ENCODE results near the gene CNOT3. TPM values are rescaled to one million over a fixed set of nuclear protein-coding genes. Genes with fewer than 3 reads are reported as not detected.
"Not testable (repeated sequence)": the region's sequence is repeated elsewhere in the genome, so short reads cannot be mapped to it uniquely, and the experiment has no call there.

The CNOT3 gene
- total RNA-seq, 1 donor, result 6.2 TPM

- DNase-seq (ENCODE audit: insufficient read length, low spot score, missing footprints), result no peak
- peaks cover 6% of the 10 kb centered on the region for H3K27me3 ChIP-seq (ENCODE audit: insufficient read depth, low read length)
- H2AFZ ChIP-seq (ENCODE audit: low read length), result no peak overlapping the region
- peaks cover 8% of the 10 kb centered on the region for H3K4me1 ChIP-seq (ENCODE audit: insufficient read depth, low read length)
- no peaks in the 10 kb centered on the region for H3K9me3 ChIP-seq (ENCODE audit: low read depth, low read length)
- no peak overlapping the region for H3K4me2 ChIP-seq (ENCODE audit: insufficient read depth, low read length)
- no peak overlapping the region for H3K4me3 ChIP-seq (ENCODE audit: insufficient read depth, low read length)
- no peaks in the 10 kb centered on the region for H3K79me2 ChIP-seq (ENCODE audit: insufficient read depth, low read length)
- H4K20me1 ChIP-seq (ENCODE audit: insufficient read depth, low read length), result no peaks in the 10 kb centered on the region
- TF ChIP-seq CTCF (IDR thresholded peaks at IDR 0.05; ENCODE audit: extremely low read depth, low read depth, low read length), result no peak
- H3K27ac ChIP-seq (ENCODE audit: low read depth, low read length), result no peak overlapping the region
- H3K36me3 ChIP-seq (ENCODE audit: insufficient read depth, low read length), result no peaks in the 10 kb centered on the region
Observed at GRCh38 chr19:54165222-54165621, 27.7 kb downstream of the CNOT3 start.

- no peak overlapping the region for H3K4me3 ChIP-seq (ENCODE audit: insufficient read depth, low read length)
- H3K27ac ChIP-seq (ENCODE audit: low read depth, low read length), result no peak overlapping the region
- no peaks in the 10 kb centered on the region for H3K36me3 ChIP-seq (ENCODE audit: insufficient read depth, low read length)
- peaks cover 2% of the 10 kb centered on the region for H3K4me1 ChIP-seq (ENCODE audit: insufficient read depth, low read length)
- DNase-seq (ENCODE audit: insufficient read length, low spot score, missing footprints), result peak; percentile 99
- H2AFZ ChIP-seq (ENCODE audit: low read length), result no peak overlapping the region
- no peak overlapping the region for H3K4me2 ChIP-seq (ENCODE audit: insufficient read depth, low read length)
- H3K27me3 ChIP-seq (ENCODE audit: insufficient read depth, low read length), result peaks cover 6% of the 10 kb centered on the region
- H3K79me2 ChIP-seq (ENCODE audit: insufficient read depth, low read length), result no peaks in the 10 kb centered on the region
- no peaks in the 10 kb centered on the region for H4K20me1 ChIP-seq (ENCODE audit: insufficient read depth, low read length)
- peak; percentile 80 for TF ChIP-seq CTCF (IDR thresholded peaks at IDR 0.05; ENCODE audit: extremely low read depth, low read depth, low read length)
- H3K9me3 ChIP-seq (ENCODE audit: low read depth, low read length), result no peaks in the 10 kb centered on the region
Observed at GRCh38 chr19:54168174-54168917, 30.8 kb downstream of the CNOT3 start.

GRCh38 chr19:54169149-54169740 is 31.7 kb downstream of the CNOT3 start:
- no peak overlapping the region for H3K27ac ChIP-seq (ENCODE audit: low read depth, low read length)
- peaks cover 2% of the 10 kb centered on the region for H3K4me1 ChIP-seq (ENCODE audit: insufficient read depth, low read length)
- no peaks in the 10 kb centered on the region for H3K9me3 ChIP-seq (ENCODE audit: low read depth, low read length)
- TF ChIP-seq CTCF (IDR thresholded peaks at IDR 0.05; ENCODE audit: extremely low read depth, low read depth, low read length), result no peak
- H3K4me2 ChIP-seq (ENCODE audit: insufficient read depth, low read length), result no peak overlapping the region
- H3K36me3 ChIP-seq (ENCODE audit: insufficient read depth, low read length), result no peaks in the 10 kb centered on the region
- H3K79me2 ChIP-seq (ENCODE audit: insufficient read depth, low read length), result no peaks in the 10 kb centered on the region
- no peak overlapping the region for H3K4me3 ChIP-seq (ENCODE audit: insufficient read depth, low read length)
- no peak overlapping the region for H2AFZ ChIP-seq (ENCODE audit: low read length)
- no peaks in the 10 kb centered on the region for H4K20me1 ChIP-seq (ENCODE audit: insufficient read depth, low read length)
- no peak for DNase-seq (ENCODE audit: insufficient read length, low spot score, missing footprints)
- peaks cover 2% of the 10 kb centered on the region for H3K27me3 ChIP-seq (ENCODE audit: insufficient read depth, low read length)

GRCh38 chr19:54171736-54172431 is 34.3 kb downstream of the CNOT3 start:
- peak; percentile 52 for DNase-seq (ENCODE audit: insufficient read length, low spot score, missing footprints)
- H3K4me3 ChIP-seq (ENCODE audit: insufficient read depth, low read length); H2AFZ ChIP-seq (ENCODE audit: low read length); H3K4me1 ChIP-seq (ENCODE audit: insufficient read depth, low read length); H3K79me2 ChIP-seq (ENCODE audit: insufficient read depth, low read length); H3K36me3 ChIP-seq (ENCODE audit: insufficient read depth, low read length); H3K4me2 ChIP-seq (ENCODE audit: insufficient read depth, low read length); H3K27ac ChIP-seq (ENCODE audit: low read depth, low read length); H4K20me1 ChIP-seq (ENCODE audit: insufficient read depth, low read length); H3K9me3 ChIP-seq (ENCODE audit: low read depth, low read length); H3K27me3 ChIP-seq (ENCODE audit: insufficient read depth, low read length): not testable (repeated sequence)

Data from osteoblast (primary cell).